Activated CD8-positive, alpha-beta T cell treated with anti-CD3 and anti-CD28 coated beads for 36 hours (primary cell): Measurements from ENCODE around the gene DNAJC11. TPM values are rescaled to one million over a fixed set of nuclear protein-coding genes. Genes with fewer than 3 reads are reported as not detected.
"Not testable (repeated sequence)": the region's sequence is repeated elsewhere in the genome, so short reads cannot be mapped to it uniquely, and the experiment has no call there.

Experiments
- ATAC-seq: fragments of 200-7000 bp; cut with Tn5 transposase; one replicate; pipeline ENCODE4 v1.10.0; 2021; ENCODE audit warnings: mild to moderate bottlenecking, moderate library complexity
- CTCF ChIA-PET: fragments of 350-600 bp; sonication (Branson Sonifier 250); formaldehyde crosslinking; loops from one replicate; lab custom pipeline; 2021; ENCODE audit warnings: antibody characterized with exemption; lab: Charles Lee
- POLR2A ChIA-PET: fragments of 350-600 bp; sonication (Branson Sonifier 250); formaldehyde crosslinking; loops from one replicate; lab custom pipeline; 2021; ENCODE audit warnings: antibody characterized with exemption; lab: Charles Lee
- DNase-seq: peaks from one replicate; pipeline ENCODE4 v3.0.0-alpha.2; 2020
- H3K27ac Mint-ChIP-seq: one replicate; pipeline ENCODE4 v1.8.0; 2021; ENCODE audit warnings: mild to moderate bottlenecking, mixed read lengths
- H3K27me3 Mint-ChIP-seq: one replicate; pipeline ENCODE4 v1.8.0; 2021; ENCODE audit warnings: mixed read lengths
- H3K36me3 Mint-ChIP-seq: one replicate; pipeline ENCODE4 v1.8.0; 2021; ENCODE audit warnings: low read depth, mixed read lengths
- H3K4me1 Mint-ChIP-seq: one replicate; pipeline ENCODE4 v1.8.0; 2021; ENCODE audit warnings: low read depth, mixed read lengths
- H3K4me3 Mint-ChIP-seq: one replicate; pipeline ENCODE4 v1.8.0; 2021; ENCODE audit warnings: mild to moderate bottlenecking, moderate library complexity, mixed read lengths
- H3K9me3 Mint-ChIP-seq: one replicate; pipeline ENCODE4 v1.8.0; 2021; ENCODE audit warnings: mixed read lengths
- intact Hi-C: fragments of 100-400 bp; cut with micrococcal nuclease; formaldehyde crosslinking; loops from one replicate; pipeline ENCODE4 v1.10.0; 2022
- total RNA-seq, 2 experiments: library from RNA; stranded (reverse); gene quantifications; one replicate each; pipeline ENCODE4 v1.2.3, GENCODE V29; 2021
- TF ChIP-seq, protein P1 (sequence below): fragments of 200-600 bp; IDR thresholded peaks from one replicate; pipeline ENCODE4 v1.8.0; 2022; ENCODE audit warnings: antibody characterized with exemption, mild to moderate bottlenecking

The DNAJC11 gene
- total RNA-seq, 2 experiments from 2014 or later, result 52.8 to 53.3 TPM

GRCh38 chr1:6638226-6638625, 63.4 kb downstream of the DNAJC11 start:
- H3K4me1 Mint-ChIP-seq, result no peaks in the 10 kb centered on the region
- no peak overlapping the region for H3K4me3 Mint-ChIP-seq
- ChIA-PET CTCF (interaction anchor here (2.2 kb wide), 1 partner anchor 9 kb away, joined by 11 read pairs; no protein-coding TSS in a partner anchor), POLR2A (no interaction called here)
- ATAC-seq, result no peak
- peaks cover 22% of the 10 kb centered on the region for H3K36me3 Mint-ChIP-seq
- no peaks in the 10 kb centered on the region for H3K27me3 Mint-ChIP-seq
- intact Hi-C loops, result no loop called here
- TF ChIP-seq, protein P1, sequence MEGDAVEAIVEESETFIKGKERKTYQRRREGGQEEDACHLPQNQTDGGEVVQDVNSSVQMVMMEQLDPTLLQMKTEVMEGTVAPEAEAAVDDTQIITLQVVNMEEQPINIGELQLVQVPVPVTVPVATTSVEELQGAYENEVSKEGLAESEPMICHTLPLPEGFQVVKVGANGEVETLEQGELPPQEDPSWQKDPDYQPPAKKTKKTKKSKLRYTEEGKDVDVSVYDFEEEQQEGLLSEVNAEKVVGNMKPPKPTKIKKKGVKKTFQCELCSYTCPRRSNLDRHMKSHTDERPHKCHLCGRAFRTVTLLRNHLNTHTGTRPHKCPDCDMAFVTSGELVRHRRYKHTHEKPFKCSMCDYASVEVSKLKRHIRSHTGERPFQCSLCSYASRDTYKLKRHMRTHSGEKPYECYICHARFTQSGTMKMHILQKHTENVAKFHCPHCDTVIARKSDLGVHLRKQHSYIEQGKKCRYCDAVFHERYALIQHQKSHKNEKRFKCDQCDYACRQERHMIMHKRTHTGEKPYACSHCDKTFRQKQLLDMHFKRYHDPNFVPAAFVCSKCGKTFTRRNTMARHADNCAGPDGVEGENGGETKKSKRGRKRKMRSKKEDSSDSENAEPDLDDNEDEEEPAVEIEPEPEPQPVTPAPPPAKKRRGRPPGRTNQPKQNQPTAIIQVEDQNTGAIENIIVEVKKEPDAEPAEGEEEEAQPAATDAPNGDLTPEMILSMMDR, result no peak
- DNase-seq, result no peak
- H3K9me3 Mint-ChIP-seq, result no peaks in the 10 kb centered on the region
- H3K27ac Mint-ChIP-seq, result no peak overlapping the region

GRCh38 chr1:6637770-6638169, 63.8 kb downstream of the DNAJC11 start:
- Mint-ChIP-seq H3K4me3 (no peak overlapping the region), H3K27ac (no peak overlapping the region), H3K36me3 (peaks cover 23% of the 10 kb centered on the region), H3K9me3 (no peaks in the 10 kb centered on the region), H3K4me1 (no peaks in the 10 kb centered on the region), H3K27me3 (no peaks in the 10 kb centered on the region)
- POLR2A ChIA-PET, result no interaction called here
- intact Hi-C loops, result no loop called here
- CTCF ChIA-PET, result interaction anchor here (2.2 kb wide), 1 partner anchor 9 kb away, joined by 11 read pairs; no protein-coding TSS in a partner anchor
- TF ChIP-seq, protein P1, result no peak
- DNase-seq (no peak), ATAC-seq (no peak)

DNA sequence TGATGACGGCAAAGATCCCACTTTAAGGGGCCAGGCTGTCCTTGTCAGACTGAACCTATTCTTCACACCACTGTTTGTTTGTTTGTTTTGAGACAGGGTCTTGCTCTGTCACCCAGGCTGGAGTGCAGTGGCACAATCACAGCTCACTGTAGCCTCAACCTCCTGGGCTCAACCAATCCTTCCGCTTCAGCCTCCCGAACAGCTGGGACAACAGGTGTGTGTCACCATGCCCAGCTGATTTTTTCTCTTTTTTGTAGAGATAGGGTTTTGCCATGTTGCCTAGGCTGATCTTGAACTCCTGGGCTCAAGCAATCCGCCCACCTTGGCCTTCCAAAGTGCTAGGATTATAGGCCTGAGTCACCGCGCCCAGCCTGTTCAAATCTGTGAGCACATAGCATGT, 64.8 kb downstream of the DNAJC11 start:
- CTCF ChIA-PET, result interaction anchor here (0.6 to 2.2 kb wide), 2 partner anchors 10 to 1267 kb away, joined by 3 to 11 read pairs; no protein-coding TSS in a partner anchor
- not testable (repeated sequence) for H3K27me3 Mint-ChIP-seq, H3K9me3 Mint-ChIP-seq

DNA sequence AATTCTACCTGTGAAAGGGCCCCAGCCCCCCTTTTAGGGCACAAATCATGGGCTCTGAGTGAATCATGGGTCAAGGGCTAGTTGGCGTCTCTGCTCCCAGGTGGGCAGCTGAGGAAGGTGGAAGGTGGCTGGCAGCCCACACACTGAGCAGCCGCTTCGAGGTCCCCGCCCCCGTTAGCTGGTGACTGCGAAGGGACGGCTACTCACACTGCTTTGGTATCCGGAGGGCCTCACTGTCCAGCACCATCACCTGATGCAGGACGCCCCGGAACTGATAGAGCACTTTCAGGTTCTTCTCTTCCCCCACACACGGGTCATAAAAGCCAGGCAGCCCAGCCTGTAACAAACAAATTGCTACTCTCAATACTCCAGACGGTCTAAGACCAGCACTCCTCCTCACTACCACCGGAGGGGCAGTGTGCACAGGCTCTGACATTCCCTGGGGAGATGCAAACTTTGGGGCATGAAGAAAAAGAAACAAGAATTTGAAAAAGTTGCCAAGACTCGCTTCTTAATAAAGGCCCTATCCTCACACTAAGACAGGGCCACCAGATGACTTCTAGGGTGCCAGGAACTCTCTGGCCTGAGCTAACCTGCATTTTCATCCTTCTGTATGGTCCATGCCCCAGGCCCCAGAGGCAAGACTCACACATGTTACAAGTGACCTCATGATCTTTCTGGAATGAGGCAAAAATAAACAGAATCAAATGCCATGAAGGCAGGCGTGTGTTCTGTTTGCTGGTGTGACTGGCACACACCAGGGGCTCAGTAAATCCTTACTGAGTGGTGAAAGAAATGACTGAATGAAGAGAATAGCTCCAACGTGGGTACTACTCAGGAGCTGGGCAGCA, 65.5 kb downstream of the DNAJC11 start:
- ATAC-seq, result no peak
- CTCF ChIA-PET, result interaction anchor here (0.6 to 2.2 kb wide), 2 partner anchors 11 to 1266 kb away, joined by 3 to 11 read pairs; no protein-coding TSS in a partner anchor
- H3K27ac Mint-ChIP-seq, result no peak overlapping the region

More for the DNA sequence above, 64.8 kb downstream of the DNAJC11 start:
- H3K4me3 Mint-ChIP-seq, POLR2A ChIA-PET, ATAC-seq, H3K27ac Mint-ChIP-seq, DNase-seq, intact Hi-C loops, H3K4me1 Mint-ChIP-seq: not testable (repeated sequence)
- H3K36me3 Mint-ChIP-seq, result peaks cover 23% of the 10 kb centered on the region

GRCh38 chr1:6635161-6635909, 66.3 kb downstream of the DNAJC11 start:
- Mint-ChIP-seq H3K9me3 (no peaks in the 10 kb centered on the region), H3K4me3 (no peak overlapping the region), H3K27ac (no peak overlapping the region), H3K4me1 (no peaks in the 10 kb centered on the region), H3K27me3 (no peaks in the 10 kb centered on the region), H3K36me3 (peaks cover 23% of the 10 kb centered on the region)
- ATAC-seq, result no peak
- TF ChIP-seq, protein P1, result no peak
- no peak for DNase-seq
- POLR2A ChIA-PET, result interaction anchor here (0.6 to 1.1 kb wide), 3 partner anchors 9 to 34 kb away, joined by 3 to 4 read pairs (median 3); no protein-coding TSS in a partner anchor
- intact Hi-C loops, result no loop called here
- CTCF ChIA-PET, result interaction anchor here (1.2 to 2.1 kb wide), 2 partner anchors 11 to 35 kb away, joined by 7 to 9 read pairs; no protein-coding TSS in a partner anchor

More for the DNA sequence above, 65.5 kb downstream of the DNAJC11 start:
- Mint-ChIP-seq H3K27me3 (no peaks in the 10 kb centered on the region), H3K36me3 (peaks cover 23% of the 10 kb centered on the region), H3K4me3 (no peak overlapping the region), H3K4me1 (no peaks in the 10 kb centered on the region), H3K9me3 (no peaks in the 10 kb centered on the region)
- intact Hi-C loops, result no loop called here
- no peak for DNase-seq
- TF ChIP-seq, protein P1, result no peak
- POLR2A ChIA-PET, result no interaction called here
